Stimulated activated CD4-positive, alpha-beta T cell treated with anti-CD3 and anti-CD28 coated beads, Interleukin-4, amount 100 ng/mL, for 48 hours (primary cell): Measurements from ENCODE around the gene MAP2K5.

Experiments
- DNase-seq, 2 donors: peaks; one replicate each; pipeline ENCODE4 v3.0.0-alpha.2; 2020; ENCODE audit warnings: low read depth in 2 of 2

The MAP2K5 gene

GRCh38 chr15:67758619-67759300 is 216.3 kb downstream of the MAP2K5 start:
- no peak for DNase-seq

GRCh38 chr15:67760901-67761300 is 218.4 kb downstream of the MAP2K5 start:
- DNase-seq: no peak

DNA sequence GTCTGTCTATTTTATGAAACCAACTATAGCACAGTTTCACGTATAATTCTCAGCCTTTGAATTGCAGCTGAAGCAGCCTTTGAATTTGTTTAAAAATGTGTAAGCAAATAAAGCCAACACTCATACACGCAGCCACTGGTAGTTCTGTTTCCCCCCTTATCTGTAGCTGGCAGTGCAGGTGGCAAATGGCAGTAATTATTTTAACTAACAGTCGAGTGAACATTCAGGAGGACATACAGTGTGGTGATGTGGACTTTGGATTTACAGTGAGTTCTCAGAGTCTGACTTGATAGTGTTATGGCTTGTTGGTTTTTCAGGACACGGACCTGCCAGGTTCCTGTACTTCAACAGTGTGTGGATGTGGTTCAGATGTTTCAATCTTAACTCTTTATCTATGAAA is 218.8 kb downstream of the MAP2K5 start:
- no peak for DNase-seq

DNA sequence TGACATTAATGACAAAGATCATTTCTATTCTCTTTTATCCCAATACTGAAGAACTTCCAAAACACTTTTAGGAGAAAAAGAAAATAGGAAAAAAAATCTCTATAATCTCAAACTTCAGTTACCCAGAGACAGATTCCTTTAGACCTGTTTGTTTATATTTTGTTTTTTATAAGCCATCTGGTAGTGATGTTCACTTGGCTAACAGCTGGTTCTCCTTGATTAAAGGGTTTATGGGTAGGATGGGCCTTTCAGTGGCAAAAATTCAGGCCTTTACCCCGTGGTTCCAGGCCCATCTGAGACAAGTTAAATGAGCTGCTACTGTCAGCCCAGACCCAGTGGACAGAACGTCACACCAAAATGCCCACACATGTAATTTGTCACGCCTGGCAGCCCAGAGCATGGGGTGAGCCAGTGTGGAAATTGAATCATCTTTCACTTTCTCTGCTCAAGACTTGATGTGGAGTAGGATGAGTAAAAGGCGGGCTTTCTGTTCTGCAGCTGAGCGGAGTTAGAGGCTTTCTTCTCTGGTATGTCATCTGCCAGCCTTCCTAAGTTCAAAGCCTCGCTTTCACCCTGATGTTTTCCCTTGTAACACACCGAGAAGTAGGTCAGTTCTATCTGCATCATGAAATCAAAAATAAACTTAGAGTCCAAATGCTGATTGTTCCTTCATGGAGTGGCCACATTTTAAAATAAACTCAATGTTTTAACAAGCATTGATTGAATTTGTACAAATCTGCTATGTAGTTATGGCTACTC is 220.3 kb downstream of the MAP2K5 start:
- DNase-seq: peak; percentile 41 to 55

- DNase-seq: no peak
Observed at GRCh38 chr15:67765701-67766100, 223.2 kb downstream of the MAP2K5 start.

GRCh38 chr15:67766968-67767367 is 224.5 kb downstream of the MAP2K5 start:
- no peak for DNase-seq

- no peak for DNase-seq
Observed at GRCh38 chr15:67768313-67768977, 225.9 kb downstream of the MAP2K5 start.

DNA sequence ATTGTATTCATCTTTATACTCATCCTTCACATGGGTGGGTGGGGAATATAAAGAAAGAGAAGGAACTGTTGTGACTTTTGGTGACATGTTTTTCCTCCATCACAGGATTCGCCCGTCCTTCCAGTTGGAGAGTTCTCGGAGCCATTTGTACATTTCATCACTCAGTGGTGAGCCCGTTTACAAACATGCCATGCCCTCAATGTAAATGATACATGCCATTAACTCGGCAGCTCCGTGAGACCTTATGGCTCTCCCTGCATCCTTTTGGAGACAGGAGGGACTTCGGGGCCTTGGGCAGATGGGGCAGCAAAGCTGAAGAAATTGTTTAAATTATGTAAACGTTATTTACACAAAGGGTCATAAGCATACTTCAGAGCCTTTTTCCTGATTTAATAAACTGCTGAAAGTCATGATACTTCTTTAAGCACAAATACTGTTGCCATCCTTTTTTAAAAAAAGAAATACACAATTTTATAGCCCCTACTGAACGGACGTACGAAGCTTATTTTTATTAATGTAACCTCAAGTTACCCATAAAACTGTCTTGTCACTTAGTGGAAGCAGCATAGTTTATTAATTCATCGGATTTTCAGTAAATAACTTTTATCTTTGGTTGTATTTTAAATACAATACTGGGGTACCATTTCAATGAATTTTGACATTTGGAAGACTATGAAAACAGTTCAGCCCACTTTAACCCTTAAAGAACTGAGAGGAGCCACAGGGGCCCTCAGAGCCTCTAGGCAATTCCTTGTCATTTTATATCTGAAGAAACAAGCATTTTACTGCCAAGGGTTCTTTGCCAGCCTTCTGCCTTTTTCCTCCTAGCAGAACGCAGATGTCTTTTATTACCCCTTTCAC is 227.2 kb downstream of the MAP2K5 start:
- no peak for DNase-seq

DNA sequence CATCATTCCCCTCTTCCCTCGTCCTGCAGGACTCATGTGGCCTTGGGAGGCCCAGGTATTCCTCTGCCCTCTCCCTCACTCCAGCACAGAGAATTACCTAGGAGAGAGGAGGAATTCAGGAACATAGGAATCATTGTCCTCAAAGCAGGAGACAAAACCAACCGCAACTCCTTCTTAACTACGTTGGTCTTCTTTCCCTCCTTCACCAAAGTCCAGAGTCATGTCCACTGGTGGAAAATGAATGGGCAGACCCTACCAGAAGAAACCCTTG is 227.8 kb downstream of the MAP2K5 start:
- DNase-seq: no peak

- DNase-seq: no peak
Observed at GRCh38 chr15:67771189-67771800, 228.8 kb downstream of the MAP2K5 start.

- no peak for DNase-seq
Observed at GRCh38 chr15:67774626-67775025, 232.1 kb downstream of the MAP2K5 start.

GRCh38 chr15:67775250-67775649 is 232.7 kb downstream of the MAP2K5 start:
- DNase-seq: no peak

GRCh38 chr15:67775998-67776397 is 233.5 kb downstream of the MAP2K5 start:
- DNase-seq: no peak

GRCh38 chr15:67776600-67776999 is 234.1 kb downstream of the MAP2K5 start:
- no peak for DNase-seq

DNA sequence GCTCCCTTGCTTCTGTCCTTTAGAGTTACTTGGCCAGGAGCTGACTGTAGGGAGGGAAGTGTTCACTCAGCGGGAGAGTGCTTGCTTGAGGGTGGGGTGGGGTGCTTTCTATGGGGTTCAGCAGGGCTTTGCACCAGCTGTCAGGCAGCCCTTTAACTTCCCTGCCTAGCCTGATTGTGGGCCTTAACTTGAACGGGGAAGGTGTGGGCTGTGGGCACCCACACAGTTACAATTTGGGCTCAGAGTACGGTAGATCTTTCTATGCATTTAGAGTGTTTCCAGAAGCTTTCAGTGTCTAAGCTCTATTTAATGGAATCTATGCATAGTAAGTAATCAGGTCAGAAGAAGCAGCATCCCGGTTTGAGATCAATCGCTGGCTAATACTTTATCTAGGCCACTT is 234.6 kb downstream of the MAP2K5 start:
- no peak for DNase-seq

GRCh38 chr15:67777773-67778172 is 235.3 kb downstream of the MAP2K5 start:
- no peak for DNase-seq

- no peak for DNase-seq
Observed at GRCh38 chr15:67778968-67779548, 236.6 kb downstream of the MAP2K5 start.

- DNase-seq: no peak
Observed at GRCh38 chr15:67779549-67780111, 237.1 kb downstream of the MAP2K5 start.

DNA sequence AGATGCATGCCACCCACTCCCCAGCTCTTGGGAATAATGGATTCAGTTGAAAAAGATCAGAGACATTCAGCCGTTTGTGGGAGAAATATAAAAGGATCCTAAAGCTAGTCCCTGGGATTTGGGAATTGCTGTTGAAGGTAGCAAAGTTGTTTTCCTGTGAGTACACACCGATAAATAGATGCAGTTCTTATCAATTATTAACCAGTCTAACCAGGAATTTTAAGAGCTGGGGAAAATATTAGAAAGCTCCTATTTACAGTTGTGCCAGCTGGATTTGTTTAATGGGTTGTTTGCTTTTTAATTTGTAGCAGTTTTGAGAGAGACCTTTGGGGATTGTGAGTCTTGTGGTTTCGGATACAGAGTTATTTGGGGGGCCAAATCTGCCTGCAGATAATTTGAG is 238.6 kb downstream of the MAP2K5 start:
- no peak for DNase-seq

GRCh38 chr15:67781907-67782690 is 239.6 kb downstream of the MAP2K5 start:
- no peak for DNase-seq
